ENCODE measurements around the gene NINJ2.

DNA sequence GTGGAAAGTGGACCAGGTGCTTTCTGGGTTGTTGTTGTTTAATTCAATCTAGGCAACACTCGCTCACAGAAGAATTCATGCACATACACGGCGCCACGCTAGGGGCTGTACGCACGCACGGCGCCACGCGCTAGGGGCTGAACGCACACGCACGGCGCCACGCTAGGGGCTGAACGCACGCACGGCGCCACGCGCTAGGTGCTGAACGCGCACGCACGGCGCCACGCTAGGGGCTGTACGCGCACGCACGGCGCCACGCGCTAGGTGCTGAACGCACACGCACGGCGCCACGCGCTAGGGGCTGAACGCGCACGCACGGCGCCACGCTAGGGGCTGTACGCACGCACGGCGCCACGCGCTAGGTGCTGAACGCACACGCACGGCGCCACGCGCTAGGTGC lies 54.3 kb downstream of the NINJ2 start:
- TF ChIP-seq, protein P1, sequence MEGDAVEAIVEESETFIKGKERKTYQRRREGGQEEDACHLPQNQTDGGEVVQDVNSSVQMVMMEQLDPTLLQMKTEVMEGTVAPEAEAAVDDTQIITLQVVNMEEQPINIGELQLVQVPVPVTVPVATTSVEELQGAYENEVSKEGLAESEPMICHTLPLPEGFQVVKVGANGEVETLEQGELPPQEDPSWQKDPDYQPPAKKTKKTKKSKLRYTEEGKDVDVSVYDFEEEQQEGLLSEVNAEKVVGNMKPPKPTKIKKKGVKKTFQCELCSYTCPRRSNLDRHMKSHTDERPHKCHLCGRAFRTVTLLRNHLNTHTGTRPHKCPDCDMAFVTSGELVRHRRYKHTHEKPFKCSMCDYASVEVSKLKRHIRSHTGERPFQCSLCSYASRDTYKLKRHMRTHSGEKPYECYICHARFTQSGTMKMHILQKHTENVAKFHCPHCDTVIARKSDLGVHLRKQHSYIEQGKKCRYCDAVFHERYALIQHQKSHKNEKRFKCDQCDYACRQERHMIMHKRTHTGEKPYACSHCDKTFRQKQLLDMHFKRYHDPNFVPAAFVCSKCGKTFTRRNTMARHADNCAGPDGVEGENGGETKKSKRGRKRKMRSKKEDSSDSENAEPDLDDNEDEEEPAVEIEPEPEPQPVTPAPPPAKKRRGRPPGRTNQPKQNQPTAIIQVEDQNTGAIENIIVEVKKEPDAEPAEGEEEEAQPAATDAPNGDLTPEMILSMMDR (IDR thresholded peaks at IDR 0.05), result no peak
- TF ChIP-seq POLR2A (IDR thresholded peaks at IDR 0.05), result no peak

Data from right lobe of liver (tissue), 4 donors.